ENCODE data around the gene ZNF521.

GRCh38 chr18:25329783-25330182, 22.2 kb downstream of the ZNF521 start:
- no peak for TF ChIP-seq CTCF (IDR thresholded peaks at IDR 0.05)
- no peak for TF ChIP-seq POLR2A (IDR thresholded peaks at IDR 0.05)
